CD4-positive, alpha-beta T cell treated with Interleukin-4 for 1 hour (primary cell): ENCODE results near the gene WRAP73.
A peak's percentile ranks its signal among the peaks of the same experiment; 100 is the strongest.

Experiments used
- DNase-seq, 2 donors: peaks; one replicate each; pipeline ENCODE4 v3.0.0-alpha.2; 2020 to 2022

The WRAP73 gene

DNA sequence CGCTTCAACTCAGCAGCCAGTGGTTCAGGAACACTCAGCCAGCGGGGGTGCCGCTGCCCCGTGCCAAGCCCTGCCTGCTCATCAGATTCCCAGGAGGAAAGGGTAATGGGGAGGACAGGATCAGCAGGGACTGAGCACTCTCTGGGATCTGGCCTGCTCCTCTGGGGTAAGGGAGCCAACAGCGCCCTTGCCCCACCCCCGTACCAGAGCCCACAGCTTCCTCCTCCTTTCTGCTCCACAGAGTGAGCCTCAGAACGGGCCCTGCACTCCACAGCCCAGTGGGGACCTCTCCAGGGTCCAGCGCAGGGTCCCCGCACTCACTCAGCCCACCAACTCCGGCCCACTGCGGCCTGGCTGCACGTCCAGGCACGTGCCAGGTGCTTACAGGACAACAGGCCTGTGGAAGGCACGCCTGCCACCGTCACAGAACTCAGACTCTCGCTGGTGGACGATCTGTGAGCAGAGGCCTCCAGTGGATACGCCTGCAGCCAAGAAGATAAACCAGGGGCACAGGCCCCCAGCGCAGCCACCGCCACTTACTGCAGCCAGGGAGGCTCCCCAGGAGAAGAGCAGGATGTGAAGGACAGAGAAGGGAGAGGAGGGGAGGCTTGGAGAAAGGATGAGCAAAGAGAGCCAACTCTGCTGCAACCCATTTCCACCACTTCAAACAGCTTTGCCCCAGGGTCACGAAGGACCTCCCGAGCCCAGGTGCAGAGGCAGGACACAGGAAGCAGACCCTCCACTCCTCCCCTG is 40.7 kb downstream of the WRAP73 start:
- no peak for DNase-seq

DNA sequence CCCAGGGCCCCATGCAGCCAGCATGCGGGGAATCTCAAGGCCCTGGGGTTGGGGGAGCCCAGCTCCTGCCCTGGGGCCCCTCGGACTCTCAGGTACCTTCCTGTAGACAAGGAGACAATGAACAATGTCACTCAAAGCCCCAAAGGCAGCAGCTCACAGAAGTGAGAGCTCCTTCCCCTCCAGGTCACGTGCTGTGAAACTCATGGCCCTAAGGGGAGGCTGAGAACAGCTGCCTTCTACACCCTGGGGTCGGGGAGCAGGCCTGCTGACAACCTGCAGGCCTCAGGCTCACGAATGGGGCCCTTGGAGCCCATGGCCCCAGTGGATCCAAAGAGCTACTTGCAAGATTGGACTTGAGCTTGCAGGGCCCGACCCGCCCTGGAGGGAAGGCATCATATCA is 41.7 kb downstream of the WRAP73 start:
- DNase-seq = no peak

DNA sequence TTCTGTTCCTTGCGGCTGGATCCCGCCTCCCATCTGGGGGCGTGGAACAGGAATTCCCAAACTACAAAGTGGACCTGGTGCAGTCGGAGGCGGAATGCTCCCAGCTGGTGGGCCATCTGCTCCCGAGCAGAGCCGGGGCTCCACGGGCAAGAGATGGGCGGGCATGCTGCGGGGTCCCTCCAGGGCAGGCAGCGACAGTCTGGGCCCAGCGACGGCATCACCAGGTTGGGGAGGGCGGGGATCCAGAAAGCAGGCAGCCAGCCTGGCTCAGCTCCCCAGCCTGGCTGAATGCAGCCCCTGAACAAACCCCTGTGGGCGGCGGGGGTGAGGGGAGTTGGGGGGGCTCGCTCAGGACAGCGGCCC is 42.2 kb downstream of the WRAP73 start:
- DNase-seq = no peak

- DNase-seq = no peak
Measured at GRCh38 chr1:3606779-3607702, 42.9 kb downstream of the WRAP73 start.

DNA sequence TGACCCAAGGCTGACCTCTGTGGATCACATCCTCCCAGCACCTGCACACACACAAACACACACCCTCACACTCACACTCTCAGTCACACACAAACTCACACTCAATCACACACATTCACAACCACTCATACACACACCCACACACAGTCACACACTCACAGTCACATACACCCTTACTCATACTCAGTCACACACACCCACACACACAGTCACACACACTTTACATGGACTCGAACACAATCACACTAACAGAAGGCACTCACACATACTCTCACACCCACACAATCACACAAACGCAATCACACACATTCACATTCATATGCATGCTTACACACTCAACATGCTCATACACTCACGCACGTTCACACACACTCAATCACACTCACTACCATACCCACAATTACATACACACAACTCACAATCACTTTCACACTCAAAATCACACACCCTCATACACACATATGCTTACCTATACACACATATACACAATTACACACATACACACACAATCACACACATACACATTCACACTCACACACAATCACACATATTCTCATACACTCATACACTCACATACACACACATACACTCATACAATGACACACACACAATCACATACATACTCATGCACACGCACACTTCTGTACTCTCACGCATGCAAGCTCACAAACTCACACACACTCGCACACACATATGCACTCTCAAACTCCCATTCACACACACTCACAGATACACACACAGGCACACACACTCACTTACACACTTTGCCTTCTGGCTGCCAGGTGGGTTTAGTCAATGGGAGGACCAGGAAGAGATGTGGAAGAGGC is 44.7 kb downstream of the WRAP73 start:
- no peak for DNase-seq

DNA sequence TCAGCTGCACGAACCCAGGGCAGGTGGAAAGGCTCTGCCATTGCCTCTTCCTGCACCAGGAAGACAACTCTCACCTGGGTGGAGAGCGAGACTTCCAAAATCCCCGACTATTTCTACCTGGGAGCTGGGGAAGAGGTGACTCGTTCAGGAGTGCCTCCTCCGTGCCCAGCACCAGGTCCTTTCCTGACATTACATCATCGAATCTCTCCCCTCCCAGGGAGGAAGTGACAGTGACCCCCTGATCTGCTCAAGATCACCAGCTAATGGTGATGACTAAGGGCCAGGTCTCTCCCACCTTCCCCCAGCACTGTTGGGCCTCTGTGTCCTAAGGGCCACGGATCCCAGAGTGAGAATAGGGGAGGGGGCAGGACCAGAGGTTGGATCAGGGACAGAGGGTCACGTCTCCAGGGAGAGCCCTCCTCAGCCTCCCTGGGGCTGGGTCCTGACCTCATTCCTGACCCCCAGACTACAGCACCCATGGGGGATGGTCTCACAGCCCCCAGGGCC is 45.4 kb downstream of the WRAP73 start:
- DNase-seq = no peak

- no peak for DNase-seq
Measured at GRCh38 chr1:3603571-3604467, 46.1 kb downstream of the WRAP73 start.

- DNase-seq = no peak
Measured at GRCh38 chr1:3603156-3603555, 46.7 kb downstream of the WRAP73 start.

GRCh38 chr1:3602375-3602774 is 47.5 kb downstream of the WRAP73 start:
- no peak for DNase-seq

DNA sequence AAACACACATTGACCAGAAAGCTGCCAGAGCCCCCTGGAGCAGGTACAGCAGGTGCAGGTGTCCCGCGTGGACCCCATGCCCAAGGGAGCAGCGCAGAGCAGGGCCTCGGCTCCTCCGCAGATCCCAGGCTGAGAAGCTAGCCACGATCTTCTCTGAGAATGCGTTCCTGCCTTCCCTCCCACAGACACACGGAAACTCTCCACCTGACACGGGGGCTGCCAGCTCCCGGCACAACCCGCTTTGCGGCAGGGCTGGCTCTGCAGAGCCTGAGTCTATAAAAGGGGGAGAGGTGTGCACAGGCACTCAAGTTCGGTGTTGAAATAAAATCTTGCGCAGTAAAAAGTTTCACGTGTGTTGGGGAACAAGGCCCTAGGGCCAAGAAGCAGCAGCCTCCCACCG is 48.2 kb downstream of the WRAP73 start:
- DNase-seq = no peak

GRCh38 chr1:3600354-3600753 is 49.5 kb downstream of the WRAP73 start:
- DNase-seq = no peak

- no peak for DNase-seq
Measured at GRCh38 chr1:3599816-3600215, 50.1 kb downstream of the WRAP73 start.

- no peak for DNase-seq
Measured at GRCh38 chr1:3599286-3599811, 50.6 kb downstream of the WRAP73 start.

DNA sequence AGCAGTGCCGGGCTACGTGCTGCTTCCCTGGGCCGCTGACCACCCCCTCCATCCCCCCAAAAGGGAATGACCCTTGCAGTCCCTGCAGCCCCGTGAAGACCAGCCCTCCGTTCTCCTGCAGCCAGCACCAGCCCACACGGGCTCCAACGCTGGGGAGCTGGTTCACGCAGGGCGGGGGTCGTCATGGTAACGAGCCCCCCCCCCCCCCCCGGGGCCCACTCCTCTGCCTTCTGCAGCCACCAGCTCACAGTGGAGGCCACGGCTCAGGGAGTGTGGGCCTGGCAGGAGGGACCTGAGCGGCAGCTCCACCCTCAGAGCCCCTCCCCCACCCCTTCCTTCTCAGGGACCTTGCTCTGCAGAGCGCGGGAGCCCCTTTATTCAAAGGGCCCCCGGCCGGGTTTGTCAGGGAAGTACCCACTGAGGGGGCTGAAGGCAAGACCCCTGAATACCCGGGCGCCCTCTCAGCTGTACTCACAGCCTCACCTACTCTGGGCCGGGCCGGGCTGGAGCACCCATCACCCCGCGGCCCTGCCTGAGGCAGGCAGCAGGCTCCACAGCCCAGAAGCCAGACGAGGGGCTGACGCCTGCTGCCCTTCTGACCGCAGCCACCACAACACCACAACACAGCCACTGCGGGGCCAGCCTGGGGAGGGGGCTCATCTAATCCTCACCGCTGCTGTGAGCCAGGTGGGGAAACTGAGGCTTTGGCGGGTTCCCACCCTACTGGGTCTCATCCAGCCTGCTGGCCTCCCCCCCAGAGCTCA is 51.2 kb downstream of the WRAP73 start:
- DNase-seq = no peak

GRCh38 chr1:3598051-3598491 is 51.8 kb downstream of the WRAP73 start:
- no peak for DNase-seq

- peak; percentile 20 to 38 for DNase-seq
Measured at GRCh38 chr1:3597599-3597964, 52.3 kb downstream of the WRAP73 start.

DNA sequence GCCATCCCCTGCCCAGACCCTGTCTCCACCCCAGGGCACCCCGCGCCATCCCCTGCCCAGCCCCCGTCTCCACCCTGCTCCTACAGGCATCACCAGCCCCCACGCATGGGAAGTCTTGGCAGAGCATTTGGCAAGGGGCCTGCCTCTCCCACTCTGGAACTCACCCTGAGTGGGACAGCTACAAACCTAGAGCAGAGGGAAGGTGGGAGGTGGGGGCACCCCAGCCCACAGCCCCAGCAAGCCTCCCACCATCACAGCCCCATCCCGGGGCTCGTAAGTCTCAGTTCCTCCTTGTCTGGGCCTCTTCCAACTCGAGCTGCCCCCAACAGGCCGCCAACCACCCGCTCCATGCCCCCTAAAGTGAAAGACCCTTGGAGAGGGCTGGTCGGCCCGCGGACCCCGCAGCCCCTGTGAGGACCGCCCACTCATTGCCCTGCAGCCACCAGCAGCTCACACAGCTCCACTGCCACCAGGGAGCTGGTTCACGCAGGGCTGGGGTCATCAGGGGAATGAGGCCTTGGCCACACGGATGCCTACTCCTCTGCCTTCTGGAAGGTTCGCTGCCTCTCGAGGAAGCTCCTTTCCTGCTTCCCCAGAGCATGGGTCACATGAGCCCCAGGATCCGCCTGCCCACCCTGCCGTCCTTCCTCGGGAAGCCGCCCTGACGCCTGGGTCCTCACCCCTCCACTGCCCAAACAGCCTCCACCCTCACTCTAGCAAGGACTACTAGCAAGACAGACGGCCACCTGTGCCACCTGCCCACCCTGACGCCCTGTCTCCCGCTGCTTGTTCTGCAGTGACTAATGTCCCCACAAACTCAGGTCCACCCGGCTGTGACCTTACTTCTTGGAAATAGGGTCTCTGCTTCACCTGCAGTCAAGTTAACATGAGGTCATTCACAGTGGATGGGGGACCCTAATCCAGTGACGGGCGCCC is 53.0 kb downstream of the WRAP73 start:
- no peak for DNase-seq

DNA sequence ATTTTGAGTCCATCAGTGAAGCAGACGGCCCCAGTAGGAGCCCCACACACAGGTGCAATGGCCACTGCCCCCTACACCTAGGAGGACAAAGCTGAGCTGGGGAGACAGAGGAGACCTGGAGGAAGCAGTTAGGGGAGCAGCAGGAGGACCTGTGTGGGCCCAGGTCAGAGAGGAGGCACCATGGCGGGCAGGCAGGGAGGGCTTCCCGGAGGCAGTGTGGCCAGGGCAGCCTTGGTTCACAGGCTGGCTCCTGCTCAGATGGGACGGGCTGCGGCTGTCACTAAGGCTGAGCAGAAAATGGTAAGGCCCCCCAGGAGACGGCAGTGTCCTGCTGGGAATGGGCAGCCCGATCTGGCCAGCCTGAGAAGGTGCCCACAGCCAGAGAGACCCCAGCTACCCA is 54.0 kb downstream of the WRAP73 start:
- no peak for DNase-seq

DNA sequence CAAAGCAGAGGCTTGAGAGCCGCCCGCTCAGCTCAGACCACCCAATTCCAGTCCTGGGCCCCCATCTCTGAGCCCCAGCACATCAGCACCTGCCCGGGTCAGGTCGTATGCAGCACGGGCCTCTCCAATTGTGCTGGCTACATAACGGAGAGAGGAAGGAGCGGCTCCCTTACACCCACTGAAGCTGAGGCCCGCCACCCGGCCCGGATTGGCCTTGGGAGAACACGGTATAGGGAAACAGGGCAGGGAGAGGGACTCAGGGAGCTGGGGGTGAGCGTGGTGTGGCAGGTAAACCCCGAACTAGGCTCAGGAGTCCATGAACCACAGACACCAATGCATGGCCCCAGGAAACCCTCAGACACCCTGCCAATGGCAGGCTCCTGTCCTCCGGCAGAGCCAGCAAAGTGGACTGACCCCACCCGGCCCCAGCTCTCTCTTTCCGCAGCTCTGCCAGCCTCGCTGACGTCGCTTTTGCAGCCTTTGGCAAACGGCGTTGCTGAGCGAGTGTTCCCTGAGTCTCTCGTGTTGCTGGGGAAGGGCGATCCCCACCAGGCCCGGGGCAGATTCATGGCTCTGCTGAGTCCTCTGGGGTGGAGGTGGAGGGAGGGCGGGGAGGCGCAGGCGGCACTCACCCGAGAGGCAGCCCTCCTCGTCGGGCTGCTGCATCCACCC is 55.1 kb downstream of the WRAP73 start:
- DNase-seq = no peak
